Ecto neural progenitor cell (in vitro differentiated cells): Measurements from ENCODE around the gene FBXL16.
"Not testable (repeated sequence)": the region's sequence is repeated elsewhere in the genome, so short reads cannot be mapped to it uniquely, and the experiment has no call there.

Source experiments
- DNase-seq: peaks from one replicate; pipeline ENCODE4 v3.0.0-alpha.2; 2018; ENCODE audit warnings: low spot score

The FBXL16 gene

GRCh38 chr16:722835-723633 is 17.4 kb upstream of the FBXL16 start:
- DNase-seq: no peak

GRCh38 chr16:721765-722540 is 16.4 kb upstream of the FBXL16 start:
- DNase-seq: no peak

- peak; percentile 93 for DNase-seq
Measured at GRCh38 chr16:720990-721764, 15.6 kb upstream of the FBXL16 start, which contains the start of gene ANTKMT. Gene ANTKMT, plus strand, starts transcription at chr16:721146. Its CDS starts 129 bp downstream, at chr16:721275.

GRCh38 chr16:720447-720989 is 14.9 kb upstream of the FBXL16 start:
- peak; percentile 80 for DNase-seq

GRCh38 chr16:719815-720446 is 14.3 kb upstream of the FBXL16 start:
- DNase-seq: no peak

GRCh38 chr16:718922-719321 is 13.3 kb upstream of the FBXL16 start:
- no peak for DNase-seq

- no peak for DNase-seq
Measured at GRCh38 chr16:718389-718788, 12.8 kb upstream of the FBXL16 start.

GRCh38 chr16:717450-718245 is 12.0 kb upstream of the FBXL16 start:
- no peak for DNase-seq

GRCh38 chr16:716768-717325 is 11.2 kb upstream of the FBXL16 start:
- DNase-seq: no peak

- peak; percentile 92 for DNase-seq
Measured at GRCh38 chr16:716200-716568, 10.6 kb upstream of the FBXL16 start.

- DNase-seq: no peak
Measured at GRCh38 chr16:715477-716199, 10.0 kb upstream of the FBXL16 start.

GRCh38 chr16:714558-715476 is 9.2 kb upstream of the FBXL16 start, which contains the start of gene METRN:
Gene METRN, plus strand, starts transcription at chr16:715118. Its CDS starts 172 bp downstream, at chr16:715290.
- peak; percentile 95 for DNase-seq

- DNase-seq: no peak
Measured at GRCh38 chr16:714079-714478, 8.5 kb upstream of the FBXL16 start.

GRCh38 chr16:712740-713250 is 7.2 kb upstream of the FBXL16 start:
- DNase-seq: not testable (repeated sequence)

- peak; percentile 90 for DNase-seq
Measured at GRCh38 chr16:711548-712320, 6.1 kb upstream of the FBXL16 start.

GRCh38 chr16:711084-711483 is 5.5 kb upstream of the FBXL16 start:
- no peak for DNase-seq

GRCh38 chr16:710500-711075 is 5.0 kb upstream of the FBXL16 start:
- DNase-seq: no peak
